ENCODE data around the gene LAG3.
A peak's percentile ranks its signal among the peaks of the same experiment; 100 is the strongest.

The LAG3 gene

DNA sequence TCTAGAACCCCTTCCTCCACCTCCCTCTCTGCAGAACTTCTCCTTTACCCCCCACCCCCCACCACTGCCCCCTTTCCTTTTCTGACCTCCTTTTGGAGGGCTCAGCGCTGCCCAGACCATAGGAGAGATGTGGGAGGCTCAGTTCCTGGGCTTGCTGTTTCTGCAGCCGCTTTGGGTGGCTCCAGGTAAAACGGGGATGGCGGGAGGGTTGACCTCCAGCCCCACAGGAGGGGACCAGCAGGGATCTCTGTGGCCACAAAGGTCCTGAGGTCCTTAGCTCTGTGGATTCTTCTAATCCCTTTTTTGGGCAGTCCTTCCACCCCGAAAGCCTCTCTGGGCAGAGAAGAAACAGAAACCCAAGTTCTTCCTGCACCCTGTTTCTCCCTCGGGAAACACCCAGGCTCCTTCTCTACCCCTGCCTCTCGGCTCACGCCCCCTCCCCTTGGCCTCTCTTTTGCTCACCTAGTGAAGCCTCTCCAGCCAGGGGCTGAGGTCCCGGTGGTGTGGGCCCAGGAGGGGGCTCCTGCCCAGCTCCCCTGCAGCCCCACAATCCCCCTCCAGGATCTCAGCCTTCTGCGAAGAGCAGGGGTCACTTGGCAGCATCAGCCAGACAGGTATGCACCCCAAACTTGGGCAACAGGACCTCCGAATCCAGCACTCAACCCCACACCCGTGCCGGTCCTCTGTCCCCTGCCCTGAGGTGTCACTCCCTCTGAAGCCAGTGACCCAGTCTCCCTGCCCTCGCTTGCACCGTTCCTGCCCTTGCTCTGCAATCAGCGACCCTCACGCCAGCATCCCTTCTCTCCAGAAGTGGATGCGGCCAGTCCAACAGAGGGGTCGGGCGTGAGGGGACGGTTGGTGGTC is 638 bp downstream of the LAG3 start:
- TF ChIP-seq, protein P1, sequence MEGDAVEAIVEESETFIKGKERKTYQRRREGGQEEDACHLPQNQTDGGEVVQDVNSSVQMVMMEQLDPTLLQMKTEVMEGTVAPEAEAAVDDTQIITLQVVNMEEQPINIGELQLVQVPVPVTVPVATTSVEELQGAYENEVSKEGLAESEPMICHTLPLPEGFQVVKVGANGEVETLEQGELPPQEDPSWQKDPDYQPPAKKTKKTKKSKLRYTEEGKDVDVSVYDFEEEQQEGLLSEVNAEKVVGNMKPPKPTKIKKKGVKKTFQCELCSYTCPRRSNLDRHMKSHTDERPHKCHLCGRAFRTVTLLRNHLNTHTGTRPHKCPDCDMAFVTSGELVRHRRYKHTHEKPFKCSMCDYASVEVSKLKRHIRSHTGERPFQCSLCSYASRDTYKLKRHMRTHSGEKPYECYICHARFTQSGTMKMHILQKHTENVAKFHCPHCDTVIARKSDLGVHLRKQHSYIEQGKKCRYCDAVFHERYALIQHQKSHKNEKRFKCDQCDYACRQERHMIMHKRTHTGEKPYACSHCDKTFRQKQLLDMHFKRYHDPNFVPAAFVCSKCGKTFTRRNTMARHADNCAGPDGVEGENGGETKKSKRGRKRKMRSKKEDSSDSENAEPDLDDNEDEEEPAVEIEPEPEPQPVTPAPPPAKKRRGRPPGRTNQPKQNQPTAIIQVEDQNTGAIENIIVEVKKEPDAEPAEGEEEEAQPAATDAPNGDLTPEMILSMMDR (IDR thresholded peaks at IDR 0.05; ENCODE audit: insufficient read depth, low read depth, low read length, missing control alignments) = no peak
- no peak overlapping the region for H3K4me3 ChIP-seq (ENCODE audit: low read length)

DNA sequence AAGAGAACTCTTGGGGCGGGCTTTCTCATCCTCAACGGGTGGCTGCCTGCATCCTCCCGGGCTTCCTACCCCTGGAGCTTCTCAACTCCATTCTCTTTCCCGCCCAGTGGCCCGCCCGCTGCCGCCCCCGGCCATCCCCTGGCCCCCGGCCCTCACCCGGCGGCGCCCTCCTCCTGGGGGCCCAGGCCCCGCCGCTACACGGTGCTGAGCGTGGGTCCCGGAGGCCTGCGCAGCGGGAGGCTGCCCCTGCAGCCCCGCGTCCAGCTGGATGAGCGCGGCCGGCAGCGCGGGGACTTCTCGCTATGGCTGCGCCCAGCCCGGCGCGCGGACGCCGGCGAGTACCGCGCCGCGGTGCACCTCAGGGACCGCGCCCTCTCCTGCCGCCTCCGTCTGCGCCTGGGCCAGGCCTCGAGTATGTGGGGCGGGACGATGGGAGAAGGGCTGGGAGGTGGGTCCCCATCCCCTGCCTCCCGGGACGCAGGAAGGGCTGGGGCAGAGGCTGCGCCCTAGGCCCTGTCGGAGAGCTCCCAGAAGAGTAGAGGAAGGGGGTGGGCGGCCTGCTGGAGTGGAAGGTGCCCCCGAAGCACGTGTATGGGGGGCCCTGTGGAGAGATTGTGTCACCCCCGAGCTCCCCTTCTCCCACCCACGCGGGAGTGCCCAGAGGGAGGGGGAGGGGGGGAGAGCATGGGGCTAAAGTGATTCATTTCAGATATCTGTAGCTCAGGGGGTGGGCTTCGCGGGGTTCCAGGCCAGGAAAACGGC is 1.5 kb downstream of the LAG3 start:
- H3K4me3 ChIP-seq (ENCODE audit: low read length) = no peak overlapping the region
- TF ChIP-seq, protein P1 (IDR thresholded peaks at IDR 0.05; ENCODE audit: insufficient read depth, low read depth, low read length, missing control alignments) = no peak
- no peak for DNase-seq (ENCODE audit: low read depth)

More for the DNA sequence above, 638 bp downstream of the LAG3 start:
- DNase-seq (ENCODE audit: low read depth) = no peak

DNA sequence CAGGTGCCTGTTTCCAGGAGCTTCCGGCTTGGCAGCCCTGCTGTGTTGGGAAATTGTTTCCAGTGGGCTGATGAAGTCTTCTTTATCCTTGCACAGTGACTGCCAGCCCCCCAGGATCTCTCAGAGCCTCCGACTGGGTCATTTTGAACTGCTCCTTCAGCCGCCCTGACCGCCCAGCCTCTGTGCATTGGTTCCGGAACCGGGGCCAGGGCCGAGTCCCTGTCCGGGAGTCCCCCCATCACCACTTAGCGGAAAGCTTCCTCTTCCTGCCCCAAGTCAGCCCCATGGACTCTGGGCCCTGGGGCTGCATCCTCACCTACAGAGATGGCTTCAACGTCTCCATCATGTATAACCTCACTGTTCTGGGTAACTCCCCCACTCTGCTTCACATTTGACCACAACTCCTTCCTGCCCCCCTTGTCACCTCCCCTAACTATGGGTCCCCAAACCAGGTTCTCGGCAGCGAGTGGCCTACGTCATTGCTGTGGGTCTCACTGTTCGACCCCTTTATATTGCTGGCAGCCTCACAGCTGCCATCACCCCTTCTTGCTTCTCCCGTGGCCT is 2.3 kb downstream of the LAG3 start:
- no peak overlapping the region for H3K4me3 ChIP-seq (ENCODE audit: low read length)
- no peak for DNase-seq (ENCODE audit: low read depth)
- TF ChIP-seq, protein P1 (IDR thresholded peaks at IDR 0.05; ENCODE audit: insufficient read depth, low read depth, low read length, missing control alignments) = no peak

DNA sequence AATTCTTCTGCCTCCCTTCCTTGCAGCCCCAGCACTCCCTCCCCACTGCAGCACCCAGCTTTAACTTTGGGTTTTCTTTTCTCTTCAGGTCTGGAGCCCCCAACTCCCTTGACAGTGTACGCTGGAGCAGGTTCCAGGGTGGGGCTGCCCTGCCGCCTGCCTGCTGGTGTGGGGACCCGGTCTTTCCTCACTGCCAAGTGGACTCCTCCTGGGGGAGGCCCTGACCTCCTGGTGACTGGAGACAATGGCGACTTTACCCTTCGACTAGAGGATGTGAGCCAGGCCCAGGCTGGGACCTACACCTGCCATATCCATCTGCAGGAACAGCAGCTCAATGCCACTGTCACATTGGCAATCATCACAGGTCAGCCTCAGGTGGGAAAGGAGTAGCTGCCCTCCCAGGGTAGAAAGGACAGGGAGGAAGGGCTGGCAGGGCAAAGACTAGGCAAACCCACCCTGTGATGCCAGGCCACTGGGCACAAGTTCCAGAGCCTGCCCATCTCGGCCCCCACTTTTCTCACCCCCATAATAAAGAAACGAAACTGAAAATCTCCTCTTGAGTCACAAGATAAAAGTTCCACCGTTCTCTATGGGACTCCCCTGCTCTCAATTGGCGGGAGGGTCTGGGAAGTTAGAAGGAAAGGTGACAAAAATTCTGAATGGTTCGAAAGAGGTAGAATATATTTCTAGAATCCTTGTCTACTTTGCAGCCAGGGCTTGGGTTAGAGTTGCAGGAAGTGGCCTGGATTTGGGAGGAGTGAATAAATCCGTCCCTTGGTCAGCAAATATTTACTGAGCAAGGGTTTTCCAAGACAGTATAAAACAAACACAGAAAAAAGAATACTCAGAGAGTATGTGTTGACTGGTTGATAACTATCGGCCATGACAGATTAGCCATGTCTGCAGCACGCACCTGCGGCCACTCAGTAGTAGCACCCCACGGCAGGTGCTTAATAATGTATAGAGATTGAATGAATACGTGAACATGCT is 3.2 kb downstream of the LAG3 start:
- H3K4me3 ChIP-seq (ENCODE audit: low read length) = no peak overlapping the region
- TF ChIP-seq, protein P1 (IDR thresholded peaks at IDR 0.05; ENCODE audit: insufficient read depth, low read depth, low read length, missing control alignments) = no peak
- DNase-seq (ENCODE audit: low read depth) = no peak

DNA sequence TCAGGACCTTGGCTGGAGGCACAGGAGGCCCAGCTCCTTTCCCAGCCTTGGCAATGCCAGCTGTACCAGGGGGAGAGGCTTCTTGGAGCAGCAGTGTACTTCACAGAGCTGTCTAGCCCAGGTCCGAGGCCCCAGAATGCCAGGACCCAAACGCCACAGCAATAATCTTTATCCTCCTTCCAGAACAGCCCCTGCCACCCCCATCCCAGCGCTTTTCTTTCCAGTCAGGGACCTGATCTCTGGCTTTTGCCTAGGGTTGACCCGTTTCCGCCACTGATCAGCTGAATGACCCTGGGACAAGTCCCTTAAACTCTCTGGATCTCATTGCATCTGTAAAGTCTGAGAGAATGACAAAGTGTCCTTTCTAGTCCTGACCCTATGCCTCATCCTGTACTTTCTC is 5.1 kb downstream of the LAG3 start:
- TF ChIP-seq, protein P1 (IDR thresholded peaks at IDR 0.05; ENCODE audit: insufficient read depth, low read depth, low read length, missing control alignments) = no peak

DNA sequence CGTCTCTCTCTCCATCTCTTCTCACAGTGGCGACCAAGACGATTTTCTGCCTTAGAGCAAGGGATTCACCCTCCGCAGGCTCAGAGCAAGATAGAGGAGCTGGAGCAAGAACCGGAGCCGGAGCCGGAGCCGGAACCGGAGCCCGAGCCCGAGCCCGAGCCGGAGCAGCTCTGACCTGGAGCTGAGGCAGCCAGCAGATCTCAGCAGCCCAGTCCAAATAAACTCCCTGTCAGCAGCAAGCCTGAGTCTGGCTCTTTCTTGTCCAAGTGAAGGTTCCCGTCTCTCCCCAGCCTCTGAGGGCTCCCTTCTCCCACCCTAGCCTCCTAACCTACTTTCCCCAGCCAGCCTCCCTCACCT is 5.9 kb downstream of the LAG3 start:
- TF ChIP-seq, protein P1 (IDR thresholded peaks at IDR 0.05; ENCODE audit: insufficient read depth, low read depth, low read length, missing control alignments) = no peak
- DNase-seq (ENCODE audit: low read depth) = no peak
- H3K4me3 ChIP-seq (ENCODE audit: low read length) = peak overlapping the region; percentile 29

More for the DNA sequence above, 5.1 kb downstream of the LAG3 start:
- no peak for DNase-seq (ENCODE audit: low read depth)
- H3K4me3 ChIP-seq (ENCODE audit: low read length) = no peak overlapping the region
